Calu3 (cell line): ENCODE measurements around the gene DPYD. TPM values are rescaled to one million over a fixed set of nuclear protein-coding genes. Genes with fewer than 3 reads are reported as not detected.

Experiments
- BruUV-seq: library from RNA; stranded (reverse); fragments of 400-500 nt; replicated peaks from 2 replicates; lab custom pipeline; 2021; lab: Mats Ljungman, UMichigan
- CTCF ChIA-PET: fragments of 300-600 bp; sonication (Branson Sonifier 250); formaldehyde crosslinking; loops from one replicate; lab custom pipeline; 2022; ENCODE audit warnings: antibody characterized with exemption; lab: Charles Lee
- DNase-seq: peaks from one replicate; pipeline ENCODE4 v3.0.0; 2022
- H3K27ac Mint-ChIP-seq: one replicate; pipeline ENCODE4 v1.8.0; 2022; ENCODE audit warnings: mixed read lengths; ENCODE audit not compliant: unreplicated experiment
- H3K27me3 Mint-ChIP-seq: one replicate; pipeline ENCODE4 v1.8.0; 2022; ENCODE audit warnings: mixed read lengths; ENCODE audit not compliant: unreplicated experiment
- H3K36me3 Mint-ChIP-seq: one replicate; pipeline ENCODE4 v1.8.0; 2022; ENCODE audit warnings: mild to moderate bottlenecking, moderate library complexity, mixed read lengths; ENCODE audit not compliant: insufficient read depth, unreplicated experiment
- H3K4me1 Mint-ChIP-seq: one replicate; pipeline ENCODE4 v1.8.0; 2022; ENCODE audit warnings: mild to moderate bottlenecking, low read depth, mixed read lengths; ENCODE audit not compliant: unreplicated experiment
- H3K4me3 Mint-ChIP-seq: one replicate; pipeline ENCODE4 v1.8.0; 2022; ENCODE audit warnings: mild to moderate bottlenecking, low read depth, moderate library complexity, mixed read lengths; ENCODE audit not compliant: unreplicated experiment
- H3K9me3 Mint-ChIP-seq: one replicate; pipeline ENCODE4 v1.8.0; 2022; ENCODE audit warnings: low read depth, mixed read lengths; ENCODE audit not compliant: unreplicated experiment
- CTCF ChIP-seq: fragments of 200-600 bp; IDR thresholded peaks from one replicate; pipeline ENCODE4 v1.8.0; 2022; ENCODE audit warnings: antibody characterized with exemption; ENCODE audit not compliant: unreplicated experiment
- intact Hi-C: fragments of 100-400 bp; cut with micrococcal nuclease; formaldehyde crosslinking; loops from one replicate; pipeline ENCODE4 v1.10.0; 2022; ENCODE audit not compliant: unreplicated experiment
- total RNA-seq: library from RNA; stranded (reverse); gene quantifications from 2 replicates; pipeline ENCODE4 v1.2.3, GENCODE V29; 2022

DPYD gene
- total RNA-seq, 1 experiment from 2014 or later: 15.6 TPM

- H3K27me3 Mint-ChIP-seq: no peaks in the 10 kb centered on the region
- BruUV-seq: no TSS peak
- DNase-seq: no peak
- CTCF ChIA-PET: no interaction called here
- TF ChIP-seq CTCF: no peak
- H3K4me1 Mint-ChIP-seq: peaks cover 8% of the 10 kb centered on the region
- H3K9me3 Mint-ChIP-seq: no peaks in the 10 kb centered on the region
- no peak overlapping the region for H3K4me3 Mint-ChIP-seq
- H3K36me3 Mint-ChIP-seq: no peaks in the 10 kb centered on the region
- H3K27ac Mint-ChIP-seq: no peak overlapping the region
- intact Hi-C loops: loop anchor here (5.0 kb wide), 1 partner anchor 39 kb away; no protein-coding TSS in a partner anchor
These were observed 67.6 kb downstream of the DPYD start for GRCh38 chr1:97853221-97853620.

GRCh38 chr1:97849345-97850340 lies 71.2 kb downstream of the DPYD start:
- H3K36me3 Mint-ChIP-seq: no peaks in the 10 kb centered on the region
- H3K27me3 Mint-ChIP-seq: no peaks in the 10 kb centered on the region
- DNase-seq: no peak
- H3K4me1 Mint-ChIP-seq: peaks cover 8% of the 10 kb centered on the region
- no TSS peak for BruUV-seq
- TF ChIP-seq CTCF: no peak
- intact Hi-C loops: loop anchor here (5.0 kb wide), 1 partner anchor 43 kb away; no protein-coding TSS in a partner anchor
- H3K27ac Mint-ChIP-seq: no peak overlapping the region
- no peaks in the 10 kb centered on the region for H3K9me3 Mint-ChIP-seq
- H3K4me3 Mint-ChIP-seq: no peak overlapping the region
- CTCF ChIA-PET: no interaction called here

DNA sequence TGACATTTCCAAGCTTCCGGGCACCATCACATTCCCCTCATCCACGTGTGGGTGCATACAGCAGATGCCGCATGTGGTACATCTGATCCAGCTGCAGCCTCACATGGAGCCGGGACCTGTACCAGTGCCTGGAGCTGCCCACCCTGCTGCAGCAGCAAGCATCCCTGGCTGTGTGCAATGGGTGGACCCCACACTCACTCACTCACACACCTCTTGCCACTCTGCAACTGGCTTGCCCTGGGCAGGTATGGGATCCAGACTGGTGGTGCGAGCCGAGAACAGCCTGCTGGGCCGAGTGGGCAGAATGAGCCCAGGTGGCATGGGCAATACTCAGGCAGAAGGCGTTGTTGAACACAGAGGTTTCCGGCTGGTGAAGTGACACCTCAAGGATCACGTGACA lies 75.0 kb downstream of the DPYD start:
- no peak overlapping the region for H3K4me3 Mint-ChIP-seq
- intact Hi-C loops: no loop called here
- H3K9me3 Mint-ChIP-seq: no peaks in the 10 kb centered on the region
- TF ChIP-seq CTCF: no peak
- H3K36me3 Mint-ChIP-seq: no peaks in the 10 kb centered on the region
- H3K27me3 Mint-ChIP-seq: no peaks in the 10 kb centered on the region
- no TSS peak for BruUV-seq
- CTCF ChIA-PET: no interaction called here
- peaks cover 8% of the 10 kb centered on the region for H3K4me1 Mint-ChIP-seq
- no peak for DNase-seq
- no peak overlapping the region for H3K27ac Mint-ChIP-seq

GRCh38 chr1:97844552-97845089 lies 76.2 kb downstream of the DPYD start:
- H3K4me1 Mint-ChIP-seq: peaks cover 3% of the 10 kb centered on the region
- CTCF ChIA-PET: no interaction called here
- H3K27me3 Mint-ChIP-seq: no peaks in the 10 kb centered on the region
- H3K27ac Mint-ChIP-seq: no peak overlapping the region
- DNase-seq: no peak
- H3K9me3 Mint-ChIP-seq: no peaks in the 10 kb centered on the region
- H3K4me3 Mint-ChIP-seq: no peak overlapping the region
- no TSS peak for BruUV-seq
- TF ChIP-seq CTCF: no peak
- no peaks in the 10 kb centered on the region for H3K36me3 Mint-ChIP-seq
- intact Hi-C loops: no loop called here
